Liver (tissue), 9 donors: ENCODE data around the gene HOPX. TPM values are rescaled to one million over a fixed set of nuclear protein-coding genes. Genes with fewer than 3 reads are reported as not detected.
"Not testable (repeated sequence)": the region's sequence is repeated elsewhere in the genome, so short reads cannot be mapped to it uniquely, and the experiment has no call there.

Experiments
- DNase-seq: peaks from one replicate; pipeline ENCODE4 v3.0.0-alpha.2; 2017; ENCODE audit warnings: low spot score
- H3K27ac ChIP-seq, 2 donors: one replicate each; pipeline ENCODE4 v1.7.0; 2013; ENCODE audit warnings: inconsistent platforms in 2 of 2, low read length in 2 of 2, control low read depth in 1 of 2, low read depth in 1 of 2, mild to moderate bottlenecking in 1 of 2
- H3K27me3 ChIP-seq, 4 donors: one replicate each; pipeline versions ENCODE4 v1.6.1 to v1.7.0; 2013; ENCODE audit warnings: low read length in 3 of 4, inconsistent platforms in 1 of 4, mild to moderate bottlenecking in 1 of 4, moderate library complexity in 1 of 4; ENCODE audit not compliant: control insufficient read depth in 4 of 4, insufficient read depth in 4 of 4
- H3K36me3 ChIP-seq, 4 donors: one replicate each; pipeline versions ENCODE4 v1.6.1 to v1.7.0; 2013; ENCODE audit warnings: low read length in 3 of 4, mild to moderate bottlenecking in 3 of 4, low read depth in 1 of 4, moderate library complexity in 1 of 4; ENCODE audit not compliant: control insufficient read depth in 4 of 4, insufficient read depth in 3 of 4
- H3K4me1 ChIP-seq, 4 donors: one replicate each; pipeline versions ENCODE4 v1.6.1 to v1.7.0; 2013; ENCODE audit warnings: low read length in 3 of 4, mild to moderate bottlenecking in 3 of 4, moderate library complexity in 1 of 4; ENCODE audit not compliant: control insufficient read depth in 4 of 4, insufficient read depth in 4 of 4
- H3K4me3 ChIP-seq, 3 donors: one replicate each; pipeline versions ENCODE4 v1.6.1 to v1.7.0; 2013; ENCODE audit warnings: low read length in 3 of 3, control low read depth in 1 of 3, low read depth in 1 of 3, mild to moderate bottlenecking in 1 of 3
- H3K9ac ChIP-seq, 2 donors: one replicate each; pipeline ENCODE4 v1.7.0; 2013; ENCODE audit warnings: low read length in 2 of 2, mild to moderate bottlenecking in 2 of 2, moderate library complexity in 2 of 2, control low read depth in 1 of 2, low read depth in 1 of 2
- H3K9me3 ChIP-seq, 4 donors: one replicate each; pipeline versions ENCODE4 v1.6.1 to v1.7.0; 2013; ENCODE audit warnings: low read length in 3 of 4; ENCODE audit not compliant: control insufficient read depth in 4 of 4
- EGR1 ChIP-seq, 2 donors: IDR thresholded peaks; 2 replicates each; pipeline ENCODE4 v1.6.1; 2016 to 2018; ENCODE audit warnings: antibody characterized with exemption in 2 of 2, low read depth in 2 of 2
- FOXA2 ChIP-seq: IDR thresholded peaks from 2 replicates; pipeline ENCODE4 v1.6.1; 2016; ENCODE audit warnings: antibody characterized with exemption
- HNF4G ChIP-seq: IDR thresholded peaks from 2 replicates; pipeline ENCODE4 v1.6.1; 2016; ENCODE audit warnings: antibody characterized with exemption
- JUND ChIP-seq, 2 donors: IDR thresholded peaks; 2 replicates each; pipeline ENCODE4 v1.6.1; 2016; ENCODE audit warnings: antibody characterized with exemption in 2 of 2
- NR2F2 ChIP-seq: IDR thresholded peaks from 2 replicates; pipeline ENCODE4 v1.6.1; 2016; ENCODE audit warnings: antibody characterized with exemption
- RAD21 ChIP-seq, 2 donors: IDR thresholded peaks; 2 replicates each; pipeline ENCODE4 v1.6.1; 2016; ENCODE audit warnings: antibody characterized with exemption in 2 of 2, mild to moderate bottlenecking in 2 of 2
- RXRA ChIP-seq, 2 donors: IDR thresholded peaks; 2 replicates each; pipeline ENCODE4 v1.6.1; 2017 to 2018; ENCODE audit warnings: antibody characterized with exemption in 2 of 2, mild to moderate bottlenecking in 1 of 2
- SP1 ChIP-seq: IDR thresholded peaks from 2 replicates; pipeline ENCODE4 v1.6.1; 2018; ENCODE audit warnings: antibody characterized with exemption, mild to moderate bottlenecking
- TAF1 ChIP-seq: conservative IDR thresholded peaks from 2 replicates; pipeline ENCODE4 v1.6.1; 2016; ENCODE audit warnings: antibody characterized with exemption, mild to moderate bottlenecking
- WGBS: extraction: QIAGEN DNeasy Blood & Tissue Kit; methylation state at CpG from one replicate; pipeline ENCODE4 v1.1.7; 2013; 5-methylcytosine and 5-hydroxymethylcytosine counted together
- polyA plus RNA-seq, 2 donors: library from polyadenylated mRNA; stranded (reverse) in 1 of 2; unstranded in 1 of 2; fragments of 200-250 nt in 1 of 2; fragments of >200 nt in 1 of 2; fragmentation: Nextera tagmentation in 1 of 2; extraction: Ambion mirVana in 1 of 2; gene quantifications; one replicate each; pipeline versions ENCODE4 v1.2.1 to v1.2.3, GENCODE V29; 2013 to 2015
- total RNA-seq, 2 donors: library from RNA; depleted of rRNA; stranded (reverse); fragments of >200 nt; gene quantifications; one replicate each; pipeline ENCODE4 v1.2.3, GENCODE V29; 2014
- TF ChIP-seq, protein P1 (sequence below): IDR thresholded peaks from 2 replicates; pipeline ENCODE4 v1.6.1; 2016; ENCODE audit warnings: antibody characterized with exemption
- TF ChIP-seq, protein P2 (sequence below): IDR thresholded peaks from 2 replicates; pipeline ENCODE4 v1.6.1; 2016; ENCODE audit warnings: antibody characterized with exemption
- TF ChIP-seq, protein P3 (sequence below): IDR thresholded peaks from 2 replicates; pipeline ENCODE4 v1.6.1; 2016; ENCODE audit warnings: antibody characterized with exemption, mild to moderate bottlenecking
- donor health status: healthy.
- donor health status: healthy.
- donor health status: healthy.
- donor health status: healthy.
- donor health status: healthy.

Gene HOPX
- total and polyA plus RNA-seq, 4 donors: 0.40 to 2.4 (median 0.63) TPM

DNA sequence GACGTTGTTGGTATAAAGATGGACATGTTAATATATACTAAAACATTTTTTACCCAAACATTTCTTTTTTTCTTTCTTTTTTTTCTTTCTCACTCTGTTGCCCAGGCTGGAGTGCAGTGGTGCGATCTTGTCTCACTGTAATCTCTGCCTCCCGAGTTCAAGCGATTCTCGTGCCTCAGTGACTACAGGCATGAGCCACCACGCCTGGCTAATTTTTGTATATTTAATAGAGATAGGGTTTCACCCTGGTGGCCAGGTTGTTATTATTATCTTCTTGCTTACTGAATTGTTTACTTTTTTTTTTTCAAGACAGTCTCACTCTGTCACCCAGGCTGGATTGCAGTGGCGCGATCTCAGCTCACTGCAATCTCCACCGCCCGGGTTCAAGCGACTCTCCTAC is 68.8 kb downstream of the HOPX start:
- no peak overlapping the region for H3K4me3 ChIP-seq
- no peak for DNase-seq

DNA sequence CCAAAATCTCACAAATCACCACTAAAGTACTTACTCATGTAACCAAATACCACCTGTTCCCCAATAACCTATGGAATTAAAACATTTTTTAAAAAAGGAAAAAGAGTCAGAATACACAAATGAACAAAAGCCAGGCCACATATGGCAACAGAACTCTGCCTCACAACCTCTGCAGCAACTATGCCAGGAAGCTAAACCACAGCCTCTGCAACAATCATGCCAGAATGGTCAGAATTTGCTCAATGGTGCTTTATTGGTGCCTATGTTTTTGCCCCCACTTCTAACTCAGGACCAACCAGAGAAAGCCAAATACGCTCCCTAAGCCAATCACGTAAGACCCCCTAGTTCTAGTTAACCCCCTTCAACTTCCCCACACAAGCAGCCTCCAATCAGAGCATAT is 69.6 kb downstream of the HOPX start:
- WGBS: 50% methylated on average over 2 of the region's 2 CpGs
- DNase-seq: no peak
- H3K27ac ChIP-seq: no peak overlapping the region
- TF ChIP-seq RAD21 (IDR thresholded peaks at IDR 0.05) (no peak), HNF4G (no peak), RXRA (IDR thresholded peaks at IDR 0.05) (no peak)
- TF ChIP-seq, protein P1, sequence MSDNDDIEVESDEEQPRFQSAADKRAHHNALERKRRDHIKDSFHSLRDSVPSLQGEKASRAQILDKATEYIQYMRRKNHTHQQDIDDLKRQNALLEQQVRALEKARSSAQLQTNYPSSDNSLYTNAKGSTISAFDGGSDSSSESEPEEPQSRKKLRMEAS: no peak
- H3K4me1 ChIP-seq: no peaks in the 10 kb centered on the region
- no peaks in the 10 kb centered on the region for H3K27me3 ChIP-seq
- no peaks in the 10 kb centered on the region for H3K9me3 ChIP-seq
- H3K9ac ChIP-seq: no peak overlapping the region
- H3K36me3 ChIP-seq: no peaks in the 10 kb centered on the region
- no peak overlapping the region for H3K4me3 ChIP-seq

More for the DNA sequence above, 68.8 kb downstream of the HOPX start:
- H3K9me3 ChIP-seq: no peaks in the 10 kb centered on the region
- no peak for TF ChIP-seq RAD21 (IDR thresholded peaks at IDR 0.05)
- TF ChIP-seq, protein P2, sequence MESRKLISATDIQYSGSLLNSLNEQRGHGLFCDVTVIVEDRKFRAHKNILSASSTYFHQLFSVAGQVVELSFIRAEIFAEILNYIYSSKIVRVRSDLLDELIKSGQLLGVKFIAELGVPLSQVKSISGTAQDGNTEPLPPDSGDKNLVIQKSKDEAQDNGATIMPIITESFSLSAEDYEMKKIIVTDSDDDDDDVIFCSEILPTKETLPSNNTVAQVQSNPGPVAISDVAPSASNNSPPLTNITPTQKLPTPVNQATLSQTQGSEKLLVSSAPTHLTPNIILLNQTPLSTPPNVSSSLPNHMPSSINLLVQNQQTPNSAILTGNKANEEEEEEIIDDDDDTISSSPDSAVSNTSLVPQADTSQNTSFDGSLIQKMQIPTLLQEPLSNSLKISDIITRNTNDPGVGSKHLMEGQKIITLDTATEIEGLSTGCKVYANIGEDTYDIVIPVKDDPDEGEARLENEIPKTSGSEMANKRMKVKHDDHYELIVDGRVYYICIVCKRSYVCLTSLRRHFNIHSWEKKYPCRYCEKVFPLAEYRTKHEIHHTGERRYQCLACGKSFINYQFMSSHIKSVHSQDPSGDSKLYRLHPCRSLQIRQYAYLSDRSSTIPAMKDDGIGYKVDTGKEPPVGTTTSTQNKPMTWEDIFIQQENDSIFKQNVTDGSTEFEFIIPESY: no peak
- TF ChIP-seq, protein P3, sequence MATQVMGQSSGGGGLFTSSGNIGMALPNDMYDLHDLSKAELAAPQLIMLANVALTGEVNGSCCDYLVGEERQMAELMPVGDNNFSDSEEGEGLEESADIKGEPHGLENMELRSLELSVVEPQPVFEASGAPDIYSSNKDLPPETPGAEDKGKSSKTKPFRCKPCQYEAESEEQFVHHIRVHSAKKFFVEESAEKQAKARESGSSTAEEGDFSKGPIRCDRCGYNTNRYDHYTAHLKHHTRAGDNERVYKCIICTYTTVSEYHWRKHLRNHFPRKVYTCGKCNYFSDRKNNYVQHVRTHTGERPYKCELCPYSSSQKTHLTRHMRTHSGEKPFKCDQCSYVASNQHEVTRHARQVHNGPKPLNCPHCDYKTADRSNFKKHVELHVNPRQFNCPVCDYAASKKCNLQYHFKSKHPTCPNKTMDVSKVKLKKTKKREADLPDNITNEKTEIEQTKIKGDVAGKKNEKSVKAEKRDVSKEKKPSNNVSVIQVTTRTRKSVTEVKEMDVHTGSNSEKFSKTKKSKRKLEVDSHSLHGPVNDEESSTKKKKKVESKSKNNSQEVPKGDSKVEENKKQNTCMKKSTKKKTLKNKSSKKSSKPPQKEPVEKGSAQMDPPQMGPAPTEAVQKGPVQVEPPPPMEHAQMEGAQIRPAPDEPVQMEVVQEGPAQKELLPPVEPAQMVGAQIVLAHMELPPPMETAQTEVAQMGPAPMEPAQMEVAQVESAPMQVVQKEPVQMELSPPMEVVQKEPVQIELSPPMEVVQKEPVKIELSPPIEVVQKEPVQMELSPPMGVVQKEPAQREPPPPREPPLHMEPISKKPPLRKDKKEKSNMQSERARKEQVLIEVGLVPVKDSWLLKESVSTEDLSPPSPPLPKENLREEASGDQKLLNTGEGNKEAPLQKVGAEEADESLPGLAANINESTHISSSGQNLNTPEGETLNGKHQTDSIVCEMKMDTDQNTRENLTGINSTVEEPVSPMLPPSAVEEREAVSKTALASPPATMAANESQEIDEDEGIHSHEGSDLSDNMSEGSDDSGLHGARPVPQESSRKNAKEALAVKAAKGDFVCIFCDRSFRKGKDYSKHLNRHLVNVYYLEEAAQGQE: no peak
- 82% methylated on average over 11 of the region's 11 CpGs for WGBS
- H3K36me3 ChIP-seq: no peaks in the 10 kb centered on the region
- H3K27ac ChIP-seq: no peak overlapping the region
- H3K9ac ChIP-seq: no peak overlapping the region
- H3K4me1 ChIP-seq: no peaks in the 10 kb centered on the region
- no peaks in the 10 kb centered on the region for H3K27me3 ChIP-seq

DNA sequence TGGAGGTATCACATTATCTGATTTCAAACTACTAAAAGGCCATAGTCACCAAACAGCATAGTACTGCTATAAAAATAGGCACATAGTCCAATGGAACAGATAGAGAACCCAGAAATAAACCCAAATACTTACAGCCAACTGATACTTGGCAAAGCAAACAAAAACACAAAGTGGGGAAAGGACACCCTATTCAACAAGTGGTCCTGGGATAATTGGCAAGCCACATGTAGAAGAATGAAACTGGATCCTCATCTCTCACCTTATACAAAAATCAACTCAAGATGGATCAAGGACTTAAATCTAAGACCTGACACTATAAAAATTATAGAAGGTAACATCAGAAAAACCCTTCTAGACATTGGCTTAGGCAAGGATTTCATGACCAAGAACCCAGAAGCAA is 70.9 kb downstream of the HOPX start:
- H3K4me1 ChIP-seq, H3K9ac ChIP-seq, H3K27ac ChIP-seq, H3K27me3 ChIP-seq, H3K4me3 ChIP-seq, H3K36me3 ChIP-seq, DNase-seq, H3K9me3 ChIP-seq: not testable (repeated sequence)

DNA sequence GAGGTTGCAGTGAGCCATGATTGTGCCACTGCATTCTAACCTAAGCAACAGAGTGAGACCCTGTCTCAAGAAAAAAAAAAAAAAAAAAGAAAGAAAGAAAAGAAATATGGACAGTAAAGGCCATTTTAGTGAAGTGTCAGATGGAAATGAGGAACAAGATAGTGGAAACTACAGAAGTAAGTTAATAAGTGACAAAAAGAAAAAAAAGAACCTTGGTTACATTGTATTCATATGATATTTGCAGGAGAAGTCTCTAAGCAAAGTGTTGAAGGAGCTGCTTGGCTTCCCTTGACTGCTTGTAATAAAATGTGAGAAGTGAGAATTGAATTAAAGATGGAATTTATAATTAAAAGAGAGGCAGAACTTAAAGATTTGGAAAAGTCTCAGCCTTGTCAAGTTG is 73.2 kb downstream of the HOPX start:
- Histone ChIP-seq H3K36me3 (no peaks in the 10 kb centered on the region), H3K27ac (no peak overlapping the region), H3K9ac (no peak overlapping the region), H3K4me3 (no peak overlapping the region), H3K9me3 (no peaks in the 10 kb centered on the region), H3K27me3 (no peaks in the 10 kb centered on the region), H3K4me1 (no peaks in the 10 kb centered on the region)
- DNase-seq: no peak
- TF ChIP-seq RXRA (IDR thresholded peaks at IDR 0.05) (no peak), JUND (IDR thresholded peaks at IDR 0.05) (no peak), FOXA2 (no peak), EGR1 (IDR thresholded peaks at IDR 0.05; ENCODE audit: low read depth in 2 of 2) (no peak), NR2F2 (no peak), SP1 (no peak), TAF1 (no peak)
- TF ChIP-seq, protein P2: no peak
- TF ChIP-seq, protein P1: no peak
- TF ChIP-seq, protein P3: no peak
